GM12878 (cell line): Measurements from ENCODE around the gene DIP2C. TPM values are rescaled to one million over a fixed set of nuclear protein-coding genes. Genes with fewer than 3 reads are reported as not detected.
"Not testable (repeated sequence)": the region's sequence is repeated elsewhere in the genome, so short reads cannot be mapped to it uniquely, and the experiment has no call there.

Experiments
- ATAC-seq: fragments of 200-7000 bp; cut with Tn5 transposase; 3 replicates; pipeline ENCODE4 v1.9.1; 2020; ENCODE audit warnings: mild to moderate bottlenecking, moderate library complexity
- BruUV-seq: library from RNA; stranded (reverse); fragments of 400-500 nt; replicated peaks from 2 replicates; lab custom pipeline; 2021; lab: Mats Ljungman, UMichigan
- CTCF ChIA-PET: fragments of 300-600 bp; sonication (Branson Sonifier 250); formaldehyde crosslinking; extraction: SDS; loops from one replicate; lab custom pipeline; 2021; ENCODE audit warnings: inconsistent platforms; lab: Yijun Ruan, JAX
- POLR2A ChIA-PET: fragments of 350-600 bp; formaldehyde crosslinking; extraction: SDS; loops from one replicate; lab custom pipeline; 2021; ENCODE audit warnings: inconsistent platforms; lab: Charles Lee
- RAD21 ChIA-PET: fragments of 300-600 bp; sonication (Branson Sonifier 250); formaldehyde crosslinking; loops from one replicate; lab custom pipeline; 2023; ENCODE audit warnings: antibody characterized with exemption; ENCODE audit not compliant: unreplicated experiment; lab: Charles Lee
- SMC1A ChIA-PET: fragments of 300-600 bp; sonication (Branson Sonifier 250); formaldehyde crosslinking; loops from one replicate; lab custom pipeline; 2023; ENCODE audit not compliant: unreplicated experiment, uncharacterized antibody; lab: Charles Lee
- DNase-seq: peaks from one replicate; pipeline ENCODE4 v3.0.0-alpha.2; 2011; ENCODE audit warnings: low read depth, low spot score
- FAIRE-seq: peaks from 3 replicates; lab custom pipeline; 2011; peaks lifted over from hg19 to GRCh38; lab: Jason Lieb, UNC
- H2AFZ ChIP-seq: 2 replicates; pipeline ENCODE4 v1.6.0; 2011; ENCODE audit warnings: low read depth, low read length, control low read depth; ENCODE audit not compliant: control insufficient read depth
- H3K27ac ChIP-seq: 2 replicates; pipeline ENCODE4 v1.5.1; 2011; ENCODE audit warnings: control low read depth; ENCODE audit not compliant: control insufficient read depth, insufficient read depth
- H3K27me3 ChIP-seq, 2 experiments: replicated peaks in 1 of 2; 2 replicates each; pipeline versions ENCODE4 v1.6.0 to v1.6.1; 2011; ENCODE audit warnings: low read length in 1 of 2; ENCODE audit not compliant: control insufficient read depth in 2 of 2, insufficient read depth in 2 of 2
- H3K36me3 ChIP-seq, 2 experiments: 2 replicates each; pipeline ENCODE4 v1.5.1; 2011; ENCODE audit warnings: low read length in 1 of 2; ENCODE audit not compliant: control insufficient read depth in 2 of 2, insufficient read depth in 2 of 2
- H3K4me1 ChIP-seq: 2 replicates; pipeline ENCODE4 v1.6.1; 2011; ENCODE audit warnings: mild to moderate bottlenecking, low read length, moderate library complexity, mixed read lengths; ENCODE audit not compliant: control insufficient read depth, insufficient read depth
- H3K4me2 ChIP-seq: 2 replicates; pipeline ENCODE4 v1.6.0; 2011; ENCODE audit warnings: control low read depth; ENCODE audit not compliant: control insufficient read depth, insufficient read depth
- H3K4me3 ChIP-seq: fragments of 200-600 bp; sonication (generic); 2 replicates; pipeline ENCODE4 v1.5.1; 2016
- H3K79me2 ChIP-seq: 2 replicates; pipeline ENCODE4 v1.6.0; 2011; ENCODE audit warnings: low read length; ENCODE audit not compliant: control insufficient read depth, insufficient read depth
- H3K9ac ChIP-seq: 2 replicates; pipeline ENCODE4 v1.8.0; 2011; ENCODE audit warnings: low read length, control low read depth, mixed read lengths; ENCODE audit not compliant: control insufficient read depth, insufficient read depth
- H3K9me3 ChIP-seq: replicated peaks from 3 replicates; pipeline ENCODE4 v1.5.1; 2011; ENCODE audit warnings: mild to moderate bottlenecking, low read length; ENCODE audit not compliant: control insufficient read depth, insufficient read depth
- H4K20me1 ChIP-seq: 2 replicates; pipeline ENCODE4 v1.6.0; 2011; ENCODE audit not compliant: control insufficient read depth, insufficient read depth
- JUNB ChIP-seq: IDR thresholded peaks from 2 replicates; pipeline ENCODE4 v1.6.1; 2016; ENCODE audit warnings: antibody characterized with exemption, mild to moderate bottlenecking
- RB1 ChIP-seq: fragments of 450-650 bp; formaldehyde crosslinking; IDR thresholded peaks from 2 replicates; pipeline ENCODE4 v1.6.1; 2017; ENCODE audit warnings: mild to moderate bottlenecking, borderline replicate concordance
- ZNF384 ChIP-seq: IDR thresholded peaks from 2 replicates; pipeline ENCODE4 v1.6.1; 2012; ENCODE audit warnings: low read depth, mild to moderate bottlenecking, low read length, improper control_type of control experiment, borderline replicate concordance
- WGBS: methylation state at CpG from one replicate; pipeline ENCODE4 v1.1.6; 2016; ENCODE audit warnings: low lambda C conversion rate; ENCODE audit not compliant: insufficient replicate concordance, insufficient coverage; ENCODE audit errors: missing lambda C conversion rate; 5-methylcytosine and 5-hydroxymethylcytosine counted together
- in situ Hi-C: fragments of 300-500 bp; cut with MboI; formaldehyde crosslinking; loops from 9 replicates; pipeline ENCODE4 v1.14.3; 2018; ENCODE audit warnings: mixed read lengths
- intact Hi-C: fragments of 100-400 bp; cut with micrococcal nuclease; formaldehyde crosslinking; loops from one replicate; pipeline ENCODE4 v1.14.2; 2022; ENCODE audit not compliant: unreplicated experiment
- polyA plus RNA-seq, 11 experiments: library from polyadenylated mRNA; depleted of rRNA in 4 of 11; unstranded in 6 of 11; stranded (reverse) in 5 of 11; fragments of >200 nt; fragmentation: Nextera tagmentation in 4 of 11; fragmentation: Illumina TruSeq in 1 of 11; extraction: Ambion mirVana in 4 of 11; extraction: Trizol in 1 of 11; gene quantifications; 1 replicate in 1 of 11; 2 replicates in 10 of 11; pipeline versions ENCODE4 v1.2.1 to v1.2.3, GENCODE V29; 2011 to 2016; ENCODE audit warnings: inconsistent platforms in 2 of 11, missing spikeins in 2 of 11, low read depth in 1 of 11
- total RNA-seq, 4 experiments: library from RNA; depleted of rRNA in 3 of 4; stranded (reverse); fragments of >200 nt in 3 of 4; fragmentation: Illumina TruSeq in 1 of 4; extraction: Trizol in 1 of 4; gene quantifications; 2 replicates each; pipeline versions ENCODE4 v1.2.1 to v1.2.3, GENCODE V29; 2013 to 2021

Gene DIP2C
- total and polyA plus RNA-seq, 10 of the 15 experiments (the other 5 are each of a cell fraction or from before 2014, with no cell fraction given): 0.01 to 0.10 (median 0.06) TPM

- peaks cover 13% of the 10 kb centered on the region for H3K4me1 ChIP-seq
- H3K36me3 ChIP-seq, DNase-seq, H3K27me3 ChIP-seq, intact Hi-C loops, FAIRE-seq, in situ Hi-C loops, H3K4me3 ChIP-seq, H4K20me1 ChIP-seq, H3K27ac ChIP-seq, POLR2A ChIA-PET, RAD21 ChIA-PET, BruUV-seq, CTCF ChIA-PET, SMC1A ChIA-PET, H3K79me2 ChIP-seq, H2AFZ ChIP-seq, H3K9me3 ChIP-seq, H3K9ac ChIP-seq, H3K4me2 ChIP-seq, ATAC-seq: not testable (repeated sequence)
- 97% methylated on average over 25 of the region's 31 CpGs for WGBS
These were observed 388.9 kb downstream of the DIP2C start for GRCh38 chr10:300580-300979.

- ATAC-seq: peak; percentile 45
- CTCF ChIA-PET: no interaction called here
- peak overlapping the region; percentile 86 for H3K4me2 ChIP-seq
- TF ChIP-seq JUNB: peak; percentile 13; the same call in 1 of the 2 replicates
- TF ChIP-seq RB1: no peak
- no peak for TF ChIP-seq ZNF384
- H3K36me3 ChIP-seq: no peaks in the 10 kb centered on the region
- SMC1A ChIA-PET: no interaction called here
- H2AFZ ChIP-seq: peak overlapping the region; percentile 11; the same call in 1 of the 2 replicates
- H3K4me3 ChIP-seq: peak overlapping the region; percentile 21; the same call in 1 of the 2 replicates
- peak; percentile 65 for FAIRE-seq
- no peaks in the 10 kb centered on the region for H3K27me3 ChIP-seq
- no TSS peak for BruUV-seq
- under 1% methylated on average over 7 of the region's 7 CpGs for WGBS
- in situ Hi-C loops (no loop called here), intact Hi-C loops (no loop called here)
- H3K9me3 ChIP-seq: no peaks in the 10 kb centered on the region
- RAD21 ChIA-PET: no interaction called here
- no peak for DNase-seq
- H4K20me1 ChIP-seq: no peaks in the 10 kb centered on the region
- no peaks in the 10 kb centered on the region for H3K79me2 ChIP-seq
- POLR2A ChIA-PET: no interaction called here
- peaks cover 13% of the 10 kb centered on the region for H3K4me1 ChIP-seq
- H3K9ac ChIP-seq: no peak overlapping the region
- peak overlapping the region; percentile 19; the same call in 1 of the 2 replicates for H3K27ac ChIP-seq
These were observed 389.5 kb downstream of the DIP2C start for GRCh38 chr10:299969-300368.
